Large intestine (tissue), 3 donors: Measurements from ENCODE around the gene ADGRD2. TPM values are rescaled to one million over a fixed set of nuclear protein-coding genes. Genes with fewer than 3 reads are reported as not detected.

Source experiments
- DNase-seq, 2 donors: peaks; one replicate each; pipeline versions ENCODE4 v3.0.0 to v3.0.0-alpha.2; 2013
- H3K27ac ChIP-seq: one replicate; pipeline ENCODE4 v1.5.1; 2013; ENCODE audit warnings: low read length
- H3K27me3 ChIP-seq: 2 replicates; pipeline ENCODE4 v1.6.1; 2013; ENCODE audit warnings: low read length; ENCODE audit not compliant: control insufficient read depth, insufficient read depth
- H3K36me3 ChIP-seq: 2 replicates; pipeline ENCODE4 v1.6.1; 2013; ENCODE audit warnings: low read length; ENCODE audit not compliant: control insufficient read depth, insufficient read depth
- H3K4me1 ChIP-seq: one replicate; pipeline ENCODE4 v1.6.1; 2013; ENCODE audit warnings: low read length; ENCODE audit not compliant: control insufficient read depth, insufficient read depth
- H3K4me3 ChIP-seq: one replicate; pipeline ENCODE4 v1.5.1; 2013; ENCODE audit warnings: low read length
- H3K9me3 ChIP-seq: one replicate; pipeline ENCODE4 v1.6.1; 2013; ENCODE audit warnings: mild to moderate bottlenecking, low read depth, low read length, moderate library complexity; ENCODE audit not compliant: control insufficient read depth
- whole genome bisulfite sequencing: methylation state at CpG from one replicate; pipeline ENCODE4 v1.1.5; 2013; ENCODE audit warnings: low lambda C conversion rate; ENCODE audit not compliant: insufficient coverage; 5-methylcytosine and 5-hydroxymethylcytosine counted together
- polyA plus RNA-seq: library from polyadenylated mRNA; unstranded; fragments of 120-200 nt; gene quantifications from one replicate; pipeline ENCODE4 v1.2.1, GENCODE V29; 2013

ADGRD2 gene
- polyA plus RNA-seq, 1 donor, result not detected

DNA sequence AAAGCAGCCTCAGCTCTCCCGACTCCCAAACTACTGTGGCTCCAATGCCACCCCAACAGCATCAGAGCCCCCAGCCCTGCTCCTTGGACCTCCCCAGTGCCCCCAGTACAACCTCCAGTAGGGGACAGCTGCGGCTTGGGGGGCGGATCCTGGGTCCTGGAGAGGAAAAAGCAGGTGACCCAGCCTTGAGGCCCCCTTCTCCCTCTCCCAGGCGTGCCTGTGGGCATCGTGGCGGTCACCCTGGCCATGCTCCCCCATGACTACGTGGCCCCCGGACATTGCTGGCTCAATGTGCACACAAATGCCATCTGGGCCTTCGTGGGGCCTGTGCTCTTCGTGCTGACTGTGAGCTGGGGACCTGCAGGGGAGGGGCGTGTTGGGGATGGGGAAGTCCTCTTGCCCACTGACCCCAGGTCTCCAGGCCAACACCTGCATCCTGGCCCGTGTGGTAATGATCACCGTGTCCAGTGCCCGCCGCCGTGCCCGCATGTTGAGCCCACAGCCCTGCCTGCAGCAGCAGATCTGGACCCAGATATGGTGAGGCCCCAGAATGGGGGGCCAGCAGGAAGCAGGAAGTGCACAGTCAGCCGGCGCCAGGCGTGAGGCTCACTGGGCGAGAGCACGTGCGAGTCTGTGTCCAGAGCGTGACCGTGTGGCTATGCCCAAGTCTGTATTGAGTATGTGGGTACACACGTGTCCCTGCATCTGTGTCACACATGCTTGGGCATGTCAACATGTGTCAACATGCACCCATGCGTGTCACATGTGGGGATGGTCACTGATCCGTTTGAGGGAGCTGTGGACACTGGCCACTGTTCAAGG lies 19.0 kb downstream of the ADGRD2 start:
- no peaks in the 10 kb centered on the region for H3K9me3 ChIP-seq
- H3K4me1 ChIP-seq, result no peaks in the 10 kb centered on the region
- H3K36me3 ChIP-seq, result no peaks in the 10 kb centered on the region
- no peak for DNase-seq
- no peak overlapping the region for H3K4me3 ChIP-seq
- no CpG with 5 or more reads among the region's 28 CpGs for WGBS
- peaks cover 5% of the 10 kb centered on the region for H3K27me3 ChIP-seq
- H3K27ac ChIP-seq, result no peak overlapping the region

DNA sequence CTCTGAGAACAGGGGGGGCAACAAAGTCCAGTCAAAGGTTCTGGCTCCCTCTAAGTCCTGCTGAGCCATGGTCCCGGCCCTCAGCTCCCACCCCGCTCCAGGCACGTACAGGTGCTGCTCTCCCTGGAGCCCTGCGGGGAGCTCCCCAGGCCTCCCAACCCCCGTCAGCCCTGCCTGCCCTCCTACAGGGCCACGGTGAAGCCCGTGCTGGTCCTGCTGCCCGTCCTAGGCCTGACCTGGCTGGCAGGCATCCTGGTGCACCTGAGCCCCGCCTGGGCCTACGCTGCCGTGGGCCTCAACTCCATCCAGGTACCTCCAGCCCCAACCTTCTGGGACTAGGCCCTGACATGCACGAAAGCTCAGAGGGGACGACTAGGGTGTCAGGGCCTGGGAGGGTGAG lies 20.1 kb downstream of the ADGRD2 start:
- Histone ChIP-seq H3K4me3 (no peak overlapping the region), H3K4me1 (no peaks in the 10 kb centered on the region), H3K27ac (no peak overlapping the region), H3K36me3 (no peaks in the 10 kb centered on the region), H3K9me3 (no peaks in the 10 kb centered on the region), H3K27me3 (peaks cover 8% of the 10 kb centered on the region)
- no CpG with 5 or more reads among the region's 13 CpGs for WGBS
- DNase-seq, result no peak

DNA sequence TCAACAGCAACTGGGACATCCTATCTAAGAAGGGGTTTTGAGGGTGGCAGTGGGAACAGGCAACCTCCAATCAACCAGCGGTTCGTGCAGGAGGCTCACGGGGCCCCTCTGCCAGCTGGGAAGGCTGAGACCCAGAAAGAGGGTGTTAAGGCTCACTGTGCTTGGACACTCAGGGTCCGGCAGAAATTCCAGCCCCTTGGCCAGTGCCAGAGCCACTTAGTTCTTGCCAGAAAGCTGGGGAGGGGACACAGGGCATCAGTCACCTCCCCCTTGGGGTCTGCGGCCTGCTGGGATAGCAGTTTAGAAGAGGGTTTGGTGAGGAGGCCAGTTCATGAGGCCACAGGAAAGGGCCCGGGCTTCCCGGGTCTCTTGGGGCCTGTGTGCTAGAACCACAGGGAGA lies 20.5 kb downstream of the ADGRD2 start:
- Histone ChIP-seq H3K27me3 (peaks cover 10% of the 10 kb centered on the region), H3K9me3 (no peaks in the 10 kb centered on the region), H3K36me3 (no peaks in the 10 kb centered on the region), H3K4me3 (no peak overlapping the region), H3K4me1 (no peaks in the 10 kb centered on the region), H3K27ac (no peak overlapping the region)
- DNase-seq, result no peak
- WGBS, result no CpG with 5 or more reads among the region's 7 CpGs

DNA sequence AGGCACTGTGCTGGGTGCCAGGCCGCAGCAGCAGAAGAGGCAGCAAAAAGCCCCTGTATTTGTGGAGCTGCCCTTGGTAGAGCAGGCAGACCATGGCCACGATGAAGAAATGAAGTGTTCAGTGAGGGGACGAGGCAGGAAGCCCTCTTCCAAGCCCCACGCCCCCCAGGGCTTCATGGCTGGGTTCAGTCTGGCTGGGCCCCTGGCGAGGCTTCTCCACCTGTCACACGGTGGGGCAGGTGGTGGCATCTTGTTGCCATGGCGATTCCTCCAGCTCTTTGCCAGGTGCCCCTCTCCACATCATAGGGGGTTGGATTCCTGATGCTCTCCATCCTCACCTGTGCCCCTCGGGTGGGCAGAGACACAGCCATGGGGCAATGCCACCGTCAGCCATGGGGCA lies 21.5 kb downstream of the ADGRD2 start:
- no peaks in the 10 kb centered on the region for H3K4me1 ChIP-seq

DNA sequence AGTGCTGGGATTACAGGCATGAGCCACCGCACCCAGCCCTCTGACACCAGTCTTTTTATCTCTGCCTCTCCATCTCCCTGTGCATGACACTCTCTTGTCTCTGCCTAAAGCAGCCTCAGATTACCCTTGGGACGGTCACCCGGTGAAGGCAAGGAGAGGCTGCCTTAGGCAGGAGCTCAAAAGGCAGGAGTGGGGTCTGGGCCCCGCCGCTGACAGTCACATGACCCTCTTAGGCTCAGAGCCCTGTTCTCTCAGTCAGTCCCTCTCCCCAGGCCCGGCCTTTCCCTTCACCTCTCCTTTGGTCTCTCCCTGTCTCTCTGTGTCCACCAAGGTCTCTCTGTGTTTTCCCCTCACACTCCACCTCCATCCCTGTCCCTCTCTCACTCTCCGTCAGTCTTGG lies 22.5 kb downstream of the ADGRD2 start:
- WGBS, result no CpG with 5 or more reads among the region's 7 CpGs
- no peak for DNase-seq
- Histone ChIP-seq H3K9me3 (no peaks in the 10 kb centered on the region), H3K27ac (no peak overlapping the region), H3K27me3 (peaks cover 28% of the 10 kb centered on the region), H3K4me3 (no peak overlapping the region), H3K36me3 (no peaks in the 10 kb centered on the region), H3K4me1 (no peaks in the 10 kb centered on the region)

More for the DNA sequence above, 21.5 kb downstream of the ADGRD2 start:
- Histone ChIP-seq H3K36me3 (no peaks in the 10 kb centered on the region), H3K27ac (no peak overlapping the region), H3K27me3 (peaks cover 20% of the 10 kb centered on the region), H3K9me3 (no peaks in the 10 kb centered on the region), H3K4me3 (no peak overlapping the region)
- no CpG with 5 or more reads among the region's 9 CpGs for WGBS
- DNase-seq, result no peak

DNA sequence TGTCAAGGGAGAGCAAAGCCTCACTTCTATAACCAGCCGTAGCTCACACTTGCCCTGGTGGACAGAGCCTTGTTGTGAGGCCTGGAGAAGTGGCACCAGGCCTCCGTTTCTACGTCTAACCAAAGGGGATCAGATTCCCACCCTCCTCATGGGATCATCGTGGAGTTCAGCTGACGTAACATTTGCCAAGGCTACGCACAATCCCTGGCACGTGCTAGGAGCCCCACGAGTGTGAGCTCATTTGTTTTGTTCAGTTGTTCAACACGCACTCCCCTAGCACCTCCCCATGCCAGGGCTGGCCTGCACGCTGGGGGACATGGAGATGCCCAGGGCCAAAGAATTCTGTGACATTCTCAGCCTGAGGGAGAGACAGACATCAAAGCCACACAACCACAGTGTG lies 23.1 kb downstream of the ADGRD2 start:
- H3K27me3 ChIP-seq, result peaks cover 33% of the 10 kb centered on the region
- H3K4me1 ChIP-seq, result no peaks in the 10 kb centered on the region
- no peak overlapping the region for H3K27ac ChIP-seq
- no peak overlapping the region for H3K4me3 ChIP-seq
- WGBS, result no CpG with 5 or more reads among the region's 10 CpGs
- no peaks in the 10 kb centered on the region for H3K9me3 ChIP-seq
- DNase-seq, result no peak
- no peaks in the 10 kb centered on the region for H3K36me3 ChIP-seq

DNA sequence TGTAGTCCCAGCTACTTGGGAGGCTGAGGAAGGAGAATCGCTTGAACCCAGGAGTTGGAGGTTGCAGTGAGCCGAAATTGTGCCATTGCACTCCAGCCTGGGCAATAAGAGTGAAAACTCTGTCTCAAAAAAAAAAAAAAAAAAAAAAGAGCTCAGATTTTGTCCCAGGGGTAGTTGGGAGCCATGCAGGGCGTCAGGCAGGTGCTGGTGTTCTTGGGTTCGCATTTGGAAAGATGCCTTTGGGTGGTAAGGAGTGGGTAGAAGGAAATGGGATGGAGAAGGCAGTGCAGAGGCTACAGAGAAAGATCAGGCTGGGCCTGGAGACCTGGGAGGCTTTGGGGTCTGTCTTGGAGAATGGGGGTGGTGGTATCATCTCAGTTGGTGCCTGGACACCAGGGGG lies 23.9 kb downstream of the ADGRD2 start:
- Histone ChIP-seq H3K36me3 (no peaks in the 10 kb centered on the region), H3K9me3 (no peaks in the 10 kb centered on the region), H3K27me3 (peaks cover 42% of the 10 kb centered on the region), H3K4me3 (no peak overlapping the region), H3K4me1 (no peaks in the 10 kb centered on the region), H3K27ac (no peak overlapping the region)
- DNase-seq, result no peak
- WGBS, result no CpG with 5 or more reads among the region's 4 CpGs

DNA sequence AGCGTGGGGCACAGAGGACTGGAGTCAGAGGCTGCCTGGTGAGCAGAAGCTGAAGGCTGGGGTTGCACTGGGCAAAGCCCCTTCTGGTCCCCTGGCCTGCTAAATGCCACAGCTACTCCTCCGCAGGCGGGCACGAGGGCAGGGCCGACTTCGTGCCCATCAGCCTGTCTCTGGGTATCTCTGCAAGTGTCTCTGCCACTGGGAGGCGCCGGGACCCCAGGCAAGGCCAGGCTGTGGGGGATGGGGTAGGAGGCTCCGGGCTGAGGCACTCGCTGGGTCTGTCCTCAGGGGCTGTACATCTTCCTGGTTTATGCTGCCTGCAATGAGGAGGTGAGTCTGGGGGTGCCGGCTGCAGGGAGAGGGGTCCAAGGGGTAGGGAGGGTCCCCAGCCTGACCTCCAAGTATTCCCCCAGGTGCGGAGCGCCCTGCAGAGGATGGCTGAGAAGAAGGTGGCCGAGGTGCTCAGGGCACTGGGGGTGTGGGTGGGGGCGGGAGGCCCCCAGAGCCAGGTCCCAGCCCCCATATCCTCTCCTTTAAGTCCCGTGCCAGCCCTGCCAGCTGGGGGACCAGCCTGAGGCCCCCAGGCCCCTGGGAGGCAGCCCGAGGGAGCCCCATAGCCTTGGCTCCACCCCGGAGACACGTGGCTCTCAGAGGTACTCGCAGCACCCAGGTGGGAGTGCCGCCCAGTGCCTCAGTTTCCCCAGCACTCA lies 25.1 kb downstream of the ADGRD2 start:
- H3K27ac ChIP-seq, result no peak overlapping the region
- peaks cover 53% of the 10 kb centered on the region for H3K27me3 ChIP-seq
- no CpG with 5 or more reads among the region's 21 CpGs for WGBS
- no peak for DNase-seq
- no peaks in the 10 kb centered on the region for H3K4me1 ChIP-seq
- no peak overlapping the region for H3K4me3 ChIP-seq
- H3K36me3 ChIP-seq, result no peaks in the 10 kb centered on the region
- H3K9me3 ChIP-seq, result no peaks in the 10 kb centered on the region

DNA sequence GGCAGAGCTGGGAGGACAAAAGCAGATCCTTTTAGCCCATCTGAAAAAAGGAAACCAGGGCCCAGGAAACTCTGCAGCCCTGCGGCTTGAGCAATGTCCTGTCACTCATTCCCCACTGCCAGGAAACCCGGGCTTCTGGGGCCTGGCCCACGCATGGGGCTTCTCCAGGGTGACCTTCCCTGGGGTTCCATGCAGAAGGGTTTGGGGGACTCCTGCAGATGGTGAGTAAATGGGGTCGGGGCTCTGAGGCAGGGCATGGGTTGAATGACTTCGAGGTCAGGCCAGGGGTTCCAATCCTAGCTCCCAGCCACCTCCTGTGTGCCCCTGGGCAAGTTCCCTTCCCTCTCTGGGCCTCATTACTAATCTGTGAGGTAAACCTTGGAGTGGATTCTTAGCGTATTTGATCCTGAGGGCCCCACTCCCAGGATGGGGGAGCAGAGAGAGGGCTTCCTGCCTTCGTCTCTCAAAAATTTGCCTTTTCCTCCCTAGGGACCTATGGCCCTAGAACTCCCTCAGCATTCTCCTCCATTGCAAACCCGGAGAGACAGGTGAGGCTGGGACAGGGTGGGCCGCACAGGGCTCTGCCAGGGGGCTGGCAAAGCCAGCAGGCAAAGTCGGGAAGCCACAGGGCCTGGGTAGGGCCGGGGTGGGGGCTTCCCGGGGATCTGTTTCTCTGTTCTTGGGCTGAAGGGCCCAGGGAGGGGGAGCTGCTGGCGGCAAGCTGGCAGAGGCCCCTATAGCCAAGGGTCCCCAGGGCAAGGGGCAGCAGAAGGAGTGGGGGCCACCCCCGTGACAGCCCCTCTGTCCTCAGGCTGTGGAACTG lies 25.8 kb downstream of the ADGRD2 start:
- H3K27ac ChIP-seq, result no peak overlapping the region
- H3K4me1 ChIP-seq, result no peaks in the 10 kb centered on the region
- no peaks in the 10 kb centered on the region for H3K36me3 ChIP-seq
- no peaks in the 10 kb centered on the region for H3K9me3 ChIP-seq
- no peak for DNase-seq
- no CpG with 5 or more reads among the region's 14 CpGs for WGBS
- H3K4me3 ChIP-seq, result no peak overlapping the region
- H3K27me3 ChIP-seq, result peaks cover 58% of the 10 kb centered on the region

DNA sequence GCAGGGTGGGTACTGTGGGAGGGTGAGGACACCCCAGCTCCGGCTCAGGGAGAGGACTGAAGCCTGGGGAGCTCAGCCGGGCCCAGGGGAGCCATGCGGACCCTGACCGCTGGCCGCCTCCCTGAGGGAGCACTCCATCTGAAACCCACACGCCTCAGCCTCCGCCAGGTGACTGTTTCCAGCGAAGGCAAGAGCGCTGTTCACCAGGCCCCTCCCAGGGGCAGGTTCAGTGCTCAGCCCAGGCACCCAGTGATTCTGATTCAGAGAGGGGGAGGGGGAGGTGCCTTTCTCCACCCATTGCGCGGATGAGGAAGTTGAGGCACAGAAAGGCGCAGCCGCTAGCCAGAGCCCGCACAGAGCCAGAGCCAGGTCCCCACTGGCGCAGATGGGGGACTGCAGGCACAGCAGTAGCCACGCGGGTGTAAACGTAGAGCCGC lies 27.0 kb downstream of the ADGRD2 start:
- Histone ChIP-seq H3K27me3 (peaks cover 68% of the 10 kb centered on the region), H3K9me3 (no peaks in the 10 kb centered on the region), H3K27ac (no peak overlapping the region), H3K4me1 (no peaks in the 10 kb centered on the region), H3K4me3 (no peak overlapping the region), H3K36me3 (no peaks in the 10 kb centered on the region)
- WGBS, result no CpG with 5 or more reads among the region's 19 CpGs
- no peak for DNase-seq
